Measurements from ENCODE around the gene CAPZA1.

Gene CAPZA1

DNA sequence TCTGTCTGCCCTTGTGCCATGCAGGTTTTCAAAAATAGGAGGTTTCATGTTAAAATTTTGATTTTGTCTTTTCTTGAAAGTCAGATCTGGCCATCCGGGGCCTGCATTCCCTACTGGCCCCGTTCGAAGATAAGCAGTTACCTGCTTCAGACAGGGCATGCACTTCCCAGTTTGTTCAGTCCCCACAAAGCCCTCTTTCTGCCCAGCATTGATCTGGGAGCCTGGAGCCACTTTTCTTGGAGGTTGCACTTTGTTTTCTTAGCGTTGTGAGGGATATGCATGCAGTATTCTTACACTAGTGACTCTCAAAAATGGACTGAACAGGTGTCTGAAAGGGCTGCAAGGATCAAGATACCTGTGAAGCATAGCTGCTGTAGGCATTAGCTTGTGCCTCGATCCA, 66.3 kb downstream of the CAPZA1 start:
- DNase-seq, result no peak

DNA sequence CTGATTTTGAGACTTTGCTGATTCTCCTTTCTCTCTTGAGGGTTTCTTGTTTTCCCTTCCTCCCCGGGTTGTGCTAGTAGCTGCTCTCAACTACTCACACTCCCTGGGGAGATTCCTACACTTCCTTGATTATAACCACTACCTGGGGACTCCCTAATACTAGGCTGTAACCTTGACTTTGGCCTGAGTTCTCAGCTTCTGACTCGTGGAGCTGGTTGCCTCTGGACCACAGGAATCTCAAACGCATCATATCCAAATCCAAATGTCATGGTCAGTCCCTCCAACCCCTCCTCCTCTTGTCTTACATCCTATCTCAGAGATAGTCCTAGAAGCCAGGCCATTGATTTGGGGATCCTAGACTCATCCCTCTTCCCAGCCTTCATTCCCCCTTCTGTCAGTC, 66.8 kb downstream of the CAPZA1 start:
- no peak for DNase-seq

DNA sequence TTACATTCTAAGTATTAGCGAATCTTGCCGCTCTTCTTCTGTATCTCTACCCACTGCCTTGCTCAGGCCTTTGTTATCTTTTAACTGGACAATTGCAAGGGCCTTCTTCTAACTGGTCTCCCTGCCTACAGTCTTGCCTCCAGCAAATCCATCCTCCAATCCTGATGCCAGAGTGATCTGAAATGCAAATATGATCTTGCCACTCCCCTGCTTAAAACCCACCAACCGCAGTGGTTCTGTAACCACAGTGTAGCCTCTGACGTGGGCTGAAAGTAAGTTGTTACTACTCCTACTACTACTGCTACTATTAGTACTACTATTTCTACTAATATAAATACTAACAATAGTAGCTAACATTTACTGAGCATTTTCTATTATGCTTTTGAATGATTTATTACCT, 67.2 kb downstream of the CAPZA1 start:
- DNase-seq, result no peak

DNA sequence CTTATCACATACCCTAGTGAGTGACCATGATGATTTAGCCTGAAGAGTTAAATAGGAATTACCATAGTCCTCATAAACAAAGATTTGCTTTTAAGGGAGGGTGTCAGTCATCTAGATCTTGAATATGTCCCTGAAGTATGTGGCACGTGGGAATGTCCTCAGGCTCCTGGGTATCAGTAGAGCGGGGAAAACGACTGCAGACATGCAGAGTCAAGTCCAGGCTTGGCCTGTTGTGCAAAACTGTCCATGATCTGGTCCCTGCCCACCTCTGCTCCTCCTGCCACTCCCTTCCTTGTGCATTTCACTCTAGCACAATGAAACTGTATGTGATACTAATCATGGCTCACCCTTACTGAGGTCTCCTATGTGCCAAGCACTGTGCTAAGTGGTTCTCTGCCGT, 67.7 kb downstream of the CAPZA1 start:
- no peak for DNase-seq

DNA sequence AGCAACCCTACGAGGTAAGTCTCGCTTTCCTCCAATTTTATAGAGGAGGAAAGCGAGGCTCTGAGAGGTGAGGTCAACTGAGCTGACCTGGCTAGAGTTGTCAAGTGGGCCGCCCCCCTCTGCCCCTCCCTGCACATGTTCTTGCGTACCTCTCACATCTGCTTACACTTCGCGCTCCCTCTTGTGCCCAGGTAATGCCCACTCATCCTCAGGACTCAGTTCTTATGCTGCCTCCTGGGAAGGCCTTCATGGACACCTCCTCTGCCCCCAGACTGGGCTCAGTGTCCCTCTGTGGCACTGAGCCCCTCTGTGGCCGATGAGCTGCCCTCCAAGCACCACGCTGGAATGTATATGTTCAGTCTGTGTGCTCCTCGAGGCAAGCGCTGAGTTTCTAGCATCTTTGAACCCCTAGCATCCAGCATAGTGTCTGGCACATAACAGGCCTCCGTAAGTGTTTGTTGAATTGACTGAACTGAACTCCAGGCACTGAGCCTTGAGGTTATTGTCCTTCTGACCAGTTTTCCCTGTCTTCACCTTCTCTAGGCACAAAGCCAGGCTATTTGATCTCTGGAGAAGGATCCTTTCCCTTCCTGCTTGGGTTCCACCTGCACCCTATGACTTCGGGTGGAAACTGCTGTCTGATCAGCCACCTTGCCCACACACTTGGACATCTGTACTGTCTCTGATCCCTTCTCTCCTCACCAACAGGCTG, 68.3 kb downstream of the CAPZA1 start:
- no peak for DNase-seq

DNA sequence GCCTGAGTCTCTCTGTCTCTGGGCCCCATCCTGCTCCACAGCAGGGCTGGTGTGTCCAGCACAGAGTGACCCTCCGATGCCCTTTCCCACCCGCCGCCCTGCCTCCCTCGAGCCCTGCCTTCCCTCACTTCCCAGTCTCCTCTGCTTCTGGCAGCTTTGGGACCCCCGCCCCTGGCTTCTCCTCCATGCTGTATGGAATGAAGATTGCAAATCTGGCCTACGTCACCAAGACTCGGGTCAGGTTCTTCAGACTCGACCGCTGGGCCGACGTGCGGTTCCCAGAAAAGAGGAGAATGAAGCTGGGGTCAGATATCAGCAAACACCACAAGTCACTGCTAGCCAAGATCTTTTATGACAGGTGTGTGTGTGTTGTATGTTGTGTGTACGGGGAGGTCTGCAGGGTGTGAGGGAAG, 69.2 kb downstream of the CAPZA1 start:
- DNase-seq, result no peak

DNA sequence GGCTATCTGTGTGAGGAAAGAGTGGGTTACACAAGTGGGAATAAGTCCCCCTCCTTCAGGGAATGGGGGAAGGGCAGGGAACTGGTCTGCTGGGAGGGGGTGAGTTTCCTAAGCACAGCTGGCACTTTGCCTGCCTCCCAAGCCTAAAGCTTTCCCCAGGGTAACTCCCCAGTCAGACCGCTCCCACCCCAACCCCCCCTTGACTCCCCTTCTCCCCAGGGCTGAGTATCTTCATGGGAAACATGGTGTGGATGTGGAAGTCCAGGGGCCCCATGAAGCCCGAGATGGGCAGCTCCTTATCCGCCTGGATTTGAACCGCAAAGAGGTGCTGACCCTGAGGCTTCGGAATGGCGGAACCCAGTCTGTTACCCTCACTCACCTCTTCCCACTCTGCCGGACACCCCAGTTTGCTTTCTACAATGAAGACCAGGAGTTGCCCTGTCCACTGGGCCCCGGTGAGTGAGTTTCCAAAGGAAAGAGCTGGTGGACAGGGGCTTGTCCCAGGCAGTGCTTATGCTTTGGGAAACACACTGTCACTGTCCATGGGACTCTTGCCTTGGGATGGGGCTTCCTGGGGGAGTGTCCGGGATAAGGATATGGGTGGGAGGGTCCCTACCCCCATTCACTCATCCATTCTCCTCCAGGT, 69.7 kb downstream of the CAPZA1 start:
- DNase-seq, result no peak

DNA sequence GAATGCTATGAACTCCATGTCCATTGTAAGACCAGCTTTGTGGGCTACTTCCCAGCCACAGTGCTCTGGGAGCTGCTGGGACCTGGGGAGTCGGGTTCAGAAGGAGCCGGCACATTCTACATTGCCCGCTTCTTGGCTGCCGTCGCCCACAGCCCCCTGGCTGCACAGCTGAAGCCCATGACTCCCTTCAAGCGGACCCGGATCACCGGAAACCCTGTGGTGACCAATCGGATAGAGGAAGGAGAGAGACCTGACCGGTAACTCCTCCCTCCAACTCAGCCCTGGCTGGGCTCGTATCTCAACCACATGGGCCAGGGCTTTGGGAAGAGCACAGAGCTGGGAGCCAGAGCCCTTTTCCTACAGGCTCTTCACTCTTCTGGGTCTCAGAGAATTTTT, 70.2 kb downstream of the CAPZA1 start:
- no peak for DNase-seq

DNA sequence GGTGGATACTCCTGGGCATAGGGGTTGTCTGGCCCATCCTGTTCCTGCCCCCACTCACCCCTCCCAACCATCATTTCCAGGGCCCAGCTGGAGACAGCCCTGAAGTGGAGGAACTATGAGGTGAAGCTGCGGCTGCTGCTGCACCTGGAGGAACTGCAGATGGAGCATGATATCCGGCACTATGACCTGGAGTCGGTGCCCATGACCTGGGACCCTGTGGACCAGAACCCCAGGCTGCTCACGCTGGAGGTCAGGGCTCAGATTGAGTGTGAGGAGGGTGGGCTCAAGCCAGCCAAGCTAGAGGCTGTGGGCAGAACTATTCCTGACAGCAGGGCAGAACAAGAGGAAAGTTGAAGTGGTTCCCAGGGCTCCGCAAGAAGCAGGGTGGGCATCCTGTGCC, 73.0 kb downstream of the CAPZA1 start:
- no peak for DNase-seq

DNA sequence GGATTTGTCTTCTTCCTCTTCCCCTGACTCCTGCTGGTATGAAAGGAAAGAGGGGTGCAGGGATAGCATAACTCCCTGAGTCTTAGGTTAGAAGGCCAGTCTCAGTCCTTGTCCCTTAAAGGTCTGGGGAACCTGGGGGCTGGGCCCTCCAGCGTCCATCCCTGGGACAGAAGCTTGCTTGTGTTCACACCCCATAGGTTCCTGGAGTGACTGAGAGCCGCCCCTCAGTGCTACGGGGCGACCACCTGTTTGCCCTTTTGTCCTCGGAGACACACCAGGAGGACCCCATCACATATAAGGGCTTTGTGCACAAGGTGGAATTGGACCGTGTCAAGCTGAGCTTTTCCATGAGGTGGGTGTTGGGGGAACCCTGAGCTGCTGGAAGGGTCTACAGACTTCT, 74.2 kb downstream of the CAPZA1 start:
- no peak for DNase-seq

DNA sequence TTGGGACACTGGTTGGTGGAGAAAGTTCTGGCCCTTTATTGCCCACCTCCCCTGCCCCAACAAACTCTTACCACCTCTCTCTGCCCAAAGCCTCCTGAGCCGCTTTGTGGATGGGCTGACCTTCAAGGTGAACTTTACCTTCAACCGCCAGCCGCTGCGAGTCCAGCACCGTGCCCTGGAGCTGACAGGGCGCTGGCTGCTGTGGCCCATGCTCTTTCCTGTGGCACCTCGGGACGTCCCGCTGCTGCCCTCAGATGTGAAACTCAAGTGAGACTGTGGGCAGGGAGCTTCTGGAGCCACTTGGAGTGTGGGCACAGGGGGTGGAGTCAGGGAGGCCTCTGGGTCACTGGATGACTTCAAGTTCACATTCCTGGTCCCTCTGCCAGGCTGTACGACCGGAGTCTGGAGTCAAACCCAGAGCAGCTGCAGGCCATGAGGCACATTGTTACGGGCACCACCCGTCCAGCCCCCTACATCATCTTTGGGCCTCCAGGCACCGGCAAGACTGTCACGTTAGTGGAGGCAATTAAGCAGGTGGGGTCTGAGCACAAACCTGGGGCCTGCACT, 74.8 kb downstream of the CAPZA1 start:
- DNase-seq, result no peak

DNA sequence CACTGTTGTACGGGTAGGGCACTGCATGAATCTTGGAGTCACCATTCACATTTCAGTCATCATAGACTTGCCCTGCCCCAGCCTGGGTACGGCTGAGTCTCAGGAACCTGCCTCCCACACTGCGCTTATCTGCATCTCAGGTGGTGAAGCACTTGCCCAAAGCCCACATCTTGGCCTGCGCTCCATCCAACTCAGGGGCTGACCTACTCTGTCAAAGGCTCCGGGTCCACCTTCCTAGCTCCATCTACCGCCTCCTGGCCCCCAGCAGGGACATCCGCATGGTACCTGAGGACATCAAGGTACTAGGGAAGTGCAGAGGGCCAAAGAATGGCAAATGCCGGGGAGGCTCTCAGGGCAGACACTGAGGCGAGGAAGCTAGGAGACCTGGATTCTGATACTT, 75.6 kb downstream of the CAPZA1 start:
- no peak for DNase-seq

DNA sequence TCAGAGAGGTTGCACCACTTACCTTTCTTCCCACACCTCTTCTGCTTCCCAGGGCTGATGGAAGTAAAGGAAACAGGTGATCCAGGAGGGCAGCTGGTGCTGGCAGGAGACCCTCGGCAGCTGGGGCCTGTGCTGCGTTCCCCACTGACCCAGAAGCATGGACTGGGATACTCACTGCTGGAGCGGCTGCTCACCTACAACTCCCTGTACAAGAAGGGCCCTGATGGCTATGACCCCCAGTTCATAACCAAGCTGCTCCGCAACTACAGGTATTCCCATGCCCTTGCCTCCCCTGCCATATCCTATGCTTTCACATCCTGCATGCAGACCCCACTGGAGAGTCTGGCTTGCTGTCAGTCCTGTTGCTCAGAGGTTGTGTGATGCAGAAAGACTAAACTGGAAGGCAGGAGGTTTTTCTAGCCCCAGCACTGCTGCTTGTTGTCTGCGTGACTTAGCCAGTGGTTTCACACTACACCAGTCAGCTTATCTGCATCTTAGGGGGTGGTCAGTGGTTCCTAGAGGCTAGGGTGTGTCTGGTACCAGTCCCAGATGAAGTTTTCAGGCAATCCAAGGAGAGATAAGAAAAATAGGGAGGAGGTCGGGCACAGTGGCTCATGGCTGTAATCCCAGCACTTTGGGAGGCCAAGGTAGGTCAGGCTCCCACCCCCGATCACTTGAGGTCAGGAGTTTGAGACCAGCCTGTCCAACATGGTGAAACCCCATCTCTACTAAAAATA, 77.1 kb downstream of the CAPZA1 start:
- DNase-seq, result no peak

DNA sequence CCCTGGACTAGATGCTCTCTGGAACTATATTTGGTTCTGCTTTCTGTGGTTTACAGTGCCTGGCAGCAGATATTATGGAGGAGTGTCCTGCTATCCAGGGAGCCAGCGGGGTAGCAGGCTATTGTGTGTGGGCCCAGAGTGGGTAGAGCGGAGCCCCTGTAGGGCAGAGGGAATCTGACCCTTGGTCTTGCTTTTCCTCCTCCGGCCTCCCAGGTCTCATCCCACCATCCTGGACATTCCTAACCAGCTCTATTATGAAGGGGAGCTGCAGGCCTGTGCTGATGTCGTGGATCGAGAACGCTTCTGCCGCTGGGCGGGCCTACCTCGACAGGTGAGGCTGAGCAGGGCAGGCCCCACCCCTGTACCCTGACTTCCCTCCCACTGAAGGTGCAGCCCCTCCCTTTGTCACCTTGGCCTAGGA, 78.2 kb downstream of the CAPZA1 start:
- no peak for DNase-seq

DNA sequence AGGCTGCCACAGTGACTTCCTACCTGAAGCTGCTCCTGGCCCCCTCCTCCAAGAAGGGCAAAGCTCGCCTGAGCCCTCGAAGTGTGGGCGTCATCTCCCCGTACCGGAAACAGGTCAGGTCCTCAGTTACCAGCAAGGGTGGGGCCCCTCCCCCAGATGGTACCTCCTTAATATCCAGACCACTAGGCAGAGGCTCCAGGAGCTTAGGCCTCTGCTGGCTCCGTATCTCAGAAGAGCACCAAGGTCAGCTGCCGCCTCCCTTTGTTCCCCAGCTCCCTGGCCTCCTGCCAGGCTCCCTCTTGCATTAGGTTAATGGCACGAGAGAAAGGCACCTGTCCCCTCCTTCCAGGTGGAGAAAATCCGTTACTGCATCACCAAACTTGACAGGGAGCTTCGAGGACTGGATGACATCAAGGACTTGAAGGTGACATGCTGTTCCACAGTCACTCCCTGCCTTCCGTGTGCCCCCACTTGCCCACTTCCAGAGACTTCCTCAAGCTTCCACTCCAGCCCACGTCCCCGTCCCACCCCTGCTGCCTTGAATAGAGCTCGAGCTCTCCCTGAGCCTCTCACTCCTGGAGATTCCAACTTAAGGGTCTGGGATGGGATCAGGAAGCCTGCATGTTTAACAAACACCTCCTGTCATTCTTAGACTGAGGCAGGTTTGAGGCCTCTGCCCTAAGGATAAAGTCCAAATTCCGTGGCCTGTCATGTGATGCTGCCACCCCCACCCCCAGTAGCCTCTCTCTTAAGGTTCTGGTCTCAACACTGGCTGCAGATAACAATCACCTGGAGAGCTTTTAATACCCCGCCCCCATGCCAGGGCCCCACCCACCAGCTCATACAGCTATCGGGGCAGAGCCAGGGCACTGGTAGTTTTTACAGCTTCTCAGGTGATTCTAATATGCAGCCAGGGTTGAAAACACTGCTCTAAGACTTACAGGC, 79.0 kb downstream of the CAPZA1 start:
- DNase-seq, result no peak

DNA sequence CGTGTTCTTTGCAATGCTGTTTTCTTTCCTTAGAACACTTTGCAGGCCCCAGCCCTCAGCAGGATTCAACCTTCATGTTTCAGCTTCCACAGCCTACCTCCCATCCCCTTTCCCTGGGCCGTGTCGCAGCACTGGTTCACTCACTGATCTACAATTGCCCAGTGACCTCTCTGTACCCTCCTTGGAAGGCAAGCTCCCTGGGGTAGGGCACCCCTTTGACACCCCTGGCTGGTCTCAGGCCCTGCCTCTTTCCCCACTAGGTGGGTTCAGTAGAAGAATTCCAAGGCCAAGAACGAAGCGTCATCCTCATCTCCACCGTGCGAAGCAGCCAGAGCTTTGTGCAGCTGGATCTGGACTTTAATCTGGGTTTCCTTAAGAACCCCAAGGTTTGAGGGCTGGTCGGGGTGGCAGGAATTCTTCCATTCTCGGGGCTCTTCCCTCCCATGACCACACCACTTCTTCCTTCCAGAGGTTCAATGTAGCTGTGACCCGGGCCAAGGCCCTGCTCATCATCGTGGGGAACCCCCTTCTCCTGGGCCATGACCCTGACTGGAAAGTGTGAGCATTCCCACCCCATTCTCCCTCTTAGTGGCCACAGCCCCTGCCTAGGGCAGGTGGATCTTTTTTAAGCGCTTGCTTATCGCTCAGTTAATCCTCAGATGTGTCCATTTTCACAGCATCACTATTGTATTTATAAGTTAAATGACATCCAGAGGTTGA, 80.0 kb downstream of the CAPZA1 start:
- no peak for DNase-seq

DNA sequence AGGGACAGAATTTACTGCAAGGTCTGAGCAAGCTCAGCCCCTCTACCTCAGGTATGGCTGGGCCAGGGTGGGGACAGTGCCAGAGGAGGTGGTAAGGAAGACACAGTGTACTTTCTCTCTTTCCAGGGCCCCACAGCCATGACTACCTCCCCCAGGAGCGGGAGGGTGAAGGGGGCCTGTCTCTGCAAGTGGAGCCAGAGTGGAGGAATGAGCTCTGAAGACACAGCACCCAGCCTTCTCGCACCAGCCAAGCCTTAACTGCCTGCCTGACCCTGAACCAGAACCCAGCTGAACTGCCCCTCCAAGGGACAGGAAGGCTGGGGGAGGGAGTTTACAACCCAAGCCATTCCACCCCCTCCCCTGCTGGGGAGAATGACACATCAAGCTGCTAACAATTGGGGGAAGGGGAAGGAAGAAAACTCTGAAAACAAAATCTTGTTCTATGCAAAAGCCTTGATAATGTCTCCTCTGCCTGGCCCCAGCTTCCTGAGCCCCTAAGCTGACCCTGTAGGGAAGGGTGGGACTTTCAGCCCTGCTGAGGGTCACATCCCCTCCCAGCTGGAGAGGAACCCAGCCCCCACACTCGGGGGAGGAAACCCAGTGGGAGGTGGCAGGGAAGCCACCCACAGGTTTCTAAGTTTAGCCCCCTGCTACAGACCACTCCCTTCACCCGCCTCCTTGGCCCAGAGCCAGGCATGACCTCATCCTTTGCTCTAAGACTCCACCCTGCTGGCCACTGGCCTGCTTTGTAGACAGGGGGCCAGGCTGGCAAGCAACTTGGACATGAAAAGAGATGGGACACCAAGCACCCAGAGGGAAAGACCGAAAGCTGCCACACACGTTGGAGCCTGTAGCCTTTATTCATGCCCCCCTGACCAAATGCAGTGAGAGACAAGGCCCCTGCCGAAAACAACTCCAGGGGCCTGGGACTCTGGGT, 80.9 kb downstream of the CAPZA1 start:
- peak; percentile 90 for DNase-seq

DNA sequence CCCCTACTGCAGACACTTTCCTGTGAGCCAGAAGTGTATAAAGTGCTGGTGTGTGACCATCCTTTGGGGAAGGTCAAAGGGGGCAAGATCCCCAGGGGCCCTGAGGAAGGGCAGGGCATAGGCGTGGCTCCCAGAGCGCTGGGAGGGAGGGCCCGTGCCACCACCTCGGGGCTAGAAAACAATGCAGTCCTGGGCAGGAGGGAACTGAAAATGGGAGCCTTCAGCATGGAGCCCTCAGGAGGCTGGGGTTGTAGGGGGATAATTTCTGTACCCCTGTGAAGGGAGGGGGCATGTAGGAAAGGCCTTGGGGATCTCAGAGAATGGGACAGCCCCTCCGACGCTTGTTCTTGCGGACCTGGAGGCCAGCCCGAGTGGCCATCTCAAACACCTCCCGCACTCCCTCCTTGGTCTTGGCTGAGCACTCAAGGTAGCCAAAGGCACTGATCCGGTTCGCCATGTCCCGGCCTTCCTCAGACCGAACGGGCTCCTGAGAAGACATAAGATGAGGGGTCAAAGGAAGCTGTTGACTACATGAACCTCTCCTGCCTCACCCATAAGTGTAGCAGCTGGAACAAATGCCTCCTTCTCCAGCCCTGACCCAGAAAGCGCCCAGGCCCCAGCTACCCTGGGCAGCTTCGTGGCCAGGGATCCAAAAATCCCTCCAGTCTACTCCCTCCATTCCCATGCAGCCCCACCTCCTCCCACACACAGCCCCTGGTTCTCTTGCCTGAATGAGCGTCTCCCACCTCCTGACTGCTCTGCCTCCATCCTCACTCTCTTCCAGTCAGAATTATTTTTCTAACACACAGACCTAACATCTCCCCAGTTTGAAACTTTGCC, 81.8 kb downstream of the CAPZA1 start:
- no peak for DNase-seq

DNA sequence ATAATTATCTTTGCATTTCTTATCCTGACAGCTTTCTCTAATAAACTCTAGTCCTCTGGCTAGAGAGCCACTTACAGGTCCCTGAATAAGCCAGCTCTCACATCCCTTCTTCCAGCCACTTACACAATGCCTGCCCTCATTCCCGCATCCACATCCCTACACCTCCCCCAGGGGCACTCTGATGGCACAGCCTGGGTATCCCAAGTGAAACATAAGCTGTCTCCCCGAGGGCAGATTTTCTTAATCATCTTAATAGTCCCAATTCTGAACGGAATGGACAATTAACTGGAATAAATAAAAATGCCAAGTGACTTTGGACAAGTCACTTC, 82.4 kb downstream of the CAPZA1 start:
- DNase-seq, result no peak
